HCT116 (cell line): ENCODE data around the gene GPR83. TPM values are rescaled to one million over a fixed set of nuclear protein-coding genes. Genes with fewer than 3 reads are reported as not detected.

Source experiments
- ATAC-seq: fragments of 200-7000 bp; cut with Tn5 transposase; 2 replicates; pipeline ENCODE4 v1.9.1; 2020; ENCODE audit warnings: mild to moderate bottlenecking, moderate library complexity
- BruUV-seq: library from RNA; stranded (reverse); fragments of 400-500 nt; replicated peaks from 2 replicates; lab custom pipeline; 2021; lab: Mats Ljungman, UMichigan
- CTCF ChIA-PET: fragments of 300-600 bp; sonication (Branson Sonifier 250); formaldehyde crosslinking; loops from one replicate; lab custom pipeline; 2021; ENCODE audit warnings: antibody characterized with exemption; lab: Charles Lee
- POLR2A ChIA-PET: fragments of 300-600, 350-600 bp; sonication (Branson Sonifier 250); formaldehyde crosslinking; loops from one replicate; lab custom pipeline; 2021; ENCODE audit warnings: antibody characterized with exemption; lab: Charles Lee
- RAD21 ChIA-PET, 2 experiments: fragments of 300-600 bp; sonication (Branson Sonifier 250); formaldehyde crosslinking; loops; one replicate each; lab custom pipeline; 2023; ENCODE audit warnings: low total read pairs in 2 of 2; ENCODE audit not compliant: uncharacterized antibody in 2 of 2, unreplicated experiment in 2 of 2, low non-redundant PET in 1 of 2; lab: Charles Lee
- DNase-seq: peaks from one replicate; pipeline ENCODE4 v3.0.0-alpha.2; 2010; ENCODE audit warnings: low read depth, low spot score
- H2AFZ ChIP-seq: fragments of 200-600 bp; shearing (Covaris generic), sonication (generic); 2 replicates; pipeline ENCODE4 v1.6.1; 2017; ENCODE audit warnings: low read depth, mixed run types, mixed read lengths, antibody characterized with exemption, low read length; ENCODE audit not compliant: poor library complexity, severe bottlenecking
- H3K27ac ChIP-seq: 2 replicates; pipeline ENCODE4 v1.5.1; 2012; ENCODE audit warnings: low read depth, low read length
- H3K27me3 ChIP-seq: fragments of 200-600 bp; sonication (generic); 2 replicates; pipeline ENCODE4 v1.6.1; 2016; ENCODE audit warnings: mixed run types, low read length, mixed read lengths; ENCODE audit not compliant: insufficient read depth
- H3K36me3 ChIP-seq, 2 experiments: fragments of 200-500 bp in 1 of 2; fragments of 200-600 bp in 1 of 2; sonication (Bioruptor generic) in 1 of 2; sonication (generic) in 1 of 2; 2 replicates each; pipeline versions ENCODE4 v1.5.1 to v1.6.1; 2014 to 2016; ENCODE audit warnings: low read length in 2 of 2, inconsistent platforms in 1 of 2, mixed read lengths in 1 of 2, mixed run types in 1 of 2; ENCODE audit not compliant: insufficient read depth in 2 of 2, control insufficient read depth in 1 of 2
- H3K4me1 ChIP-seq, 2 experiments: fragments of 200-600 bp in 1 of 2; sonication (generic) in 1 of 2; 2 replicates each; pipeline versions ENCODE4 v1.5.1 to v1.6.1; 2012 to 2017; ENCODE audit warnings: low read length in 2 of 2, inconsistent platforms in 1 of 2, mild to moderate bottlenecking in 1 of 2, mixed read lengths in 1 of 2, mixed run types in 1 of 2, moderate library complexity in 1 of 2; ENCODE audit not compliant: insufficient read depth in 2 of 2, control insufficient read depth in 1 of 2
- H3K4me2 ChIP-seq: fragments of 200-600 bp; sonication (generic); 2 replicates; pipeline ENCODE4 v1.6.1; 2017; ENCODE audit warnings: mixed run types, low read length, mixed read lengths
- H3K4me3 ChIP-seq, 2 experiments: fragments of 200-600 bp in 1 of 2; sonication (generic) in 1 of 2; replicated peaks in 1 of 2; 2 replicates each; pipeline ENCODE4 v1.5.1; 2011 to 2016; ENCODE audit warnings: low read length in 2 of 2, control low read depth in 1 of 2, low read depth in 1 of 2, mild to moderate bottlenecking in 1 of 2, mixed read lengths in 1 of 2, mixed run types in 1 of 2
- H3K79me2 ChIP-seq: fragments of 200-600 bp; sonication (generic); 2 replicates; pipeline ENCODE4 v1.6.1; 2017; ENCODE audit warnings: mild to moderate bottlenecking, mixed run types, low read length, moderate library complexity, mixed read lengths; ENCODE audit not compliant: insufficient read depth
- H3K9ac ChIP-seq: fragments of 200-600 bp; sonication (generic); 2 replicates; pipeline ENCODE4 v1.6.1; 2016; ENCODE audit warnings: low read length, mixed read lengths
- H3K9me2 ChIP-seq: fragments of 200-600 bp; sonication (generic), shearing (Covaris generic); 2 replicates; pipeline ENCODE4 v1.6.1; 2017; ENCODE audit warnings: mixed run types, mild to moderate bottlenecking, moderate library complexity; ENCODE audit not compliant: insufficient read depth
- H3K9me3 ChIP-seq, 2 experiments: fragments of 200-500 bp in 1 of 2; fragments of 200-600 bp in 1 of 2; sonication (Bioruptor generic) in 1 of 2; sonication (generic) in 1 of 2; 2 replicates each; pipeline ENCODE4 v1.6.1; 2014 to 2017; ENCODE audit warnings: low read length in 2 of 2, mixed read lengths in 2 of 2, inconsistent platforms in 1 of 2, low read depth in 1 of 2, mild to moderate bottlenecking in 1 of 2, mixed run types in 1 of 2, moderate library complexity in 1 of 2; ENCODE audit not compliant: control insufficient read depth in 1 of 2, insufficient read depth in 1 of 2
- H4K20me1 ChIP-seq: fragments of 200-600 bp; sonication (generic), shearing (Covaris generic); 2 replicates; pipeline ENCODE4 v1.6.1; 2017; ENCODE audit warnings: mixed run types, mild to moderate bottlenecking, moderate library complexity; ENCODE audit not compliant: insufficient read depth
- CEBPB ChIP-seq: IDR thresholded peaks from 2 replicates; pipeline ENCODE4 v1.6.1; 2012; ENCODE audit warnings: low read depth
- CTCF ChIP-seq, 3 experiments: fragments of 200-600 bp in 1 of 3; sonication (generic) in 1 of 3; IDR thresholded peaks in 2 of 3; conservative IDR thresholded peaks in 1 of 3; 2 replicates each; pipeline ENCODE4 v1.5.1; 2012 to 2017; ENCODE audit warnings: low read depth in 2 of 3, low read length in 2 of 3, antibody characterized with exemption in 1 of 3, borderline replicate concordance in 1 of 3, control low read depth in 1 of 3, mild to moderate bottlenecking in 1 of 3, mixed read lengths in 1 of 3, mixed run types in 1 of 3, moderate library complexity in 1 of 3; ENCODE audit not compliant: insufficient read depth in 1 of 3
- ELF1 ChIP-seq: IDR thresholded peaks from 2 replicates; pipeline ENCODE4 v1.6.1; 2012; ENCODE audit warnings: low read depth, borderline replicate concordance
- POLR2AphosphoS5 ChIP-seq: IDR thresholded peaks from 2 replicates; pipeline ENCODE4 v1.6.1; 2011; ENCODE audit warnings: mild to moderate bottlenecking, low read depth, low read length, moderate library complexity
- RAD21 ChIP-seq: IDR thresholded peaks from 2 replicates; pipeline ENCODE4 v1.6.1; 2012; ENCODE audit warnings: low read depth, mild to moderate bottlenecking
- SIN3A ChIP-seq: IDR thresholded peaks from 2 replicates; pipeline ENCODE4 v1.6.1; 2012; ENCODE audit warnings: low read depth
- YY1 ChIP-seq: IDR thresholded peaks from 2 replicates; pipeline ENCODE4 v1.6.1; 2011; ENCODE audit warnings: low read length, low read depth, moderate library complexity, mild to moderate bottlenecking; ENCODE audit not compliant: insufficient replicate concordance; ENCODE audit errors: extremely low read depth
- ZBTB33 ChIP-seq: IDR thresholded peaks from 2 replicates; pipeline ENCODE4 v1.6.1; 2011; ENCODE audit warnings: mild to moderate bottlenecking, low read length, moderate library complexity; ENCODE audit not compliant: insufficient replicate concordance; ENCODE audit errors: extremely low read depth
- ZFX ChIP-seq: fragments of 450-650 bp; IDR thresholded peaks from 2 replicates; pipeline ENCODE4 v1.6.1; 2017
- intact Hi-C: fragments of 100-400 bp; cut with micrococcal nuclease; formaldehyde crosslinking; loops from 2 replicates; pipeline ENCODE4 v1.10.0; 2022
- total RNA-seq: library from RNA; stranded (reverse); gene quantifications from one replicate; pipeline ENCODE4 v1.2.1, GENCODE V29; 2021; ENCODE audit not compliant: unreplicated experiment

The GPR83 gene
- total RNA-seq, 1 experiment from 2014 or later: 0.39 TPM

- TF ChIP-seq CTCF (IDR thresholded peaks at IDR 0.05 in 2 of 3, conservative IDR thresholded peaks at IDR 0.05 in 1 of 3; ENCODE audit: borderline replicate concordance in 1 of 3, insufficient read depth in 1 of 3, low read depth in 2 of 3, low read length in 2 of 3) (no peak), YY1 (no peak)
Observed at GRCh38 chr11:94401773-94402265, 600 bp upstream of the GPR83 start (continued).

DNA sequence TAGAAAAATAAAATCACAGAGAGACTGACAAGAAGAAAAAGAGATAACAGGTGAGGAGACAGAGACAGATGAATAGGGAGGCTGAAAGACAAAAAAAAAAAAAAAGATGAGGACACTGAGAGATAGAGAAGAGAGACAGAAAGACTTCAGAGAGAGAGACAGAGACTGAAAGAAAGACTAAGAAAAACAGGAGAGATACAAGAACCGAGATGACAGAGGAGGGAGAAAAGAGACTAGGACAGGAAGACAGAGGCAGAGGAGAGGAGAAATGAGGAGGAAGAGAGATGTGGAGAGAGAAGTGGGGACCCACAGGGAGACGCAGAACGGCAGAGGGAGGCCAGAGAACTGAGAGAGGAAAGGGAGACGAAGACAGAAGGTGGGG is 771 bp downstream of the GPR83 start:
- no peaks in the 10 kb centered on the region for H3K27me3 ChIP-seq
- H4K20me1 ChIP-seq: no peaks in the 10 kb centered on the region
- POLR2A ChIA-PET: no interaction called here
- RAD21 ChIA-PET: no interaction called here
- CTCF ChIA-PET: no interaction called here
- H3K9me3 ChIP-seq: no peaks in the 10 kb centered on the region
- H3K4me1 ChIP-seq: no peaks in the 10 kb centered on the region
- no peaks in the 10 kb centered on the region for H3K36me3 ChIP-seq
- H3K79me2 ChIP-seq: no peaks in the 10 kb centered on the region
- no peak overlapping the region for H3K9ac ChIP-seq
- no peak overlapping the region for H3K4me2 ChIP-seq
- H3K4me3 ChIP-seq: no peak overlapping the region
- ATAC-seq (no peak), DNase-seq (no peak)
- H2AFZ ChIP-seq: no peak overlapping the region
- no peaks in the 10 kb centered on the region for H3K9me2 ChIP-seq
- intact Hi-C loops: no loop called here
- BruUV-seq: no TSS peak
- no peak overlapping the region for H3K27ac ChIP-seq
- no peak for TF ChIP-seq ZBTB33
- TF ChIP-seq POLR2AphosphoS5: no peak
- TF ChIP-seq RAD21: no peak
- no peak for TF ChIP-seq ZFX
- TF ChIP-seq ELF1: no peak
- no peak for TF ChIP-seq SIN3A
- no peak for TF ChIP-seq CEBPB
